IMR-90 (cell line): ENCODE measurements around the gene CAPN5. TPM values are rescaled to one million over a fixed set of nuclear protein-coding genes. Genes with fewer than 3 reads are reported as not detected.

Experiments
- ATAC-seq: fragments of 200-7000 bp; cut with Tn5 transposase; 2 replicates; pipeline ENCODE4 v1.9.1; 2020; ENCODE audit warnings: low read depth, mild to moderate bottlenecking, moderate library complexity
- BruUV-seq: library from RNA; stranded (reverse); fragments of 400-500 nt; replicated peaks from 2 replicates; lab custom pipeline; 2021; lab: Mats Ljungman, UMichigan
- CTCF ChIA-PET: fragments of 300-600 bp; formaldehyde crosslinking; extraction: SDS; loops from one replicate; lab custom pipeline; 2021; ENCODE audit warnings: antibody characterized with exemption; lab: Yijun Ruan, JAX
- POLR2A ChIA-PET: fragments of 300-600 bp; sonication (Branson Sonifier 250); formaldehyde crosslinking; loops from one replicate; lab custom pipeline; 2022; ENCODE audit warnings: antibody characterized with exemption; ENCODE audit not compliant: unreplicated experiment; lab: Charles Lee
- DNase-seq: peaks from one replicate; pipeline ENCODE4 v3.0.0; 2013
- H2AFZ ChIP-seq: replicated peaks from 2 replicates; pipeline ENCODE3; 2013; ENCODE audit warnings: low read length, mild to moderate bottlenecking; ENCODE audit not compliant: poor library complexity
- H2AK5ac ChIP-seq: 2 replicates; pipeline ENCODE4 v1.6.1; 2013; ENCODE audit warnings: low read depth, low read length, inconsistent platforms
- H2AK9ac ChIP-seq: replicated peaks from 2 replicates; pipeline ENCODE3; 2013; ENCODE audit warnings: mild to moderate bottlenecking, low read depth, low read length, moderate library complexity; ENCODE audit not compliant: poor library complexity
- H2BK120ac ChIP-seq: 2 replicates; pipeline ENCODE4 v1.6.1; 2013; ENCODE audit warnings: low read depth, low read length, inconsistent platforms
- H2BK15ac ChIP-seq: 3 replicates; pipeline ENCODE4 v1.6.1; 2013; ENCODE audit warnings: low read depth, low read length, inconsistent platforms
- H2BK20ac ChIP-seq: 2 replicates; pipeline ENCODE4 v1.6.1; 2013; ENCODE audit warnings: low read depth, mild to moderate bottlenecking, inconsistent platforms, low read length, moderate library complexity
- H2BK5ac ChIP-seq: 2 replicates; pipeline ENCODE4 v1.6.1; 2013; ENCODE audit warnings: mild to moderate bottlenecking, low read depth, low read length, inconsistent platforms; ENCODE audit not compliant: poor library complexity, severe bottlenecking
- H3K14ac ChIP-seq: replicated peaks from 2 replicates; pipeline ENCODE4 v1.6.1; 2013; ENCODE audit warnings: low read depth, low read length, inconsistent platforms
- H3K18ac ChIP-seq: 2 replicates; pipeline ENCODE4 v1.6.1; 2013; ENCODE audit warnings: low read depth, low read length, control low read depth
- H3K23ac ChIP-seq: 2 replicates; pipeline ENCODE4 v1.6.1; 2013; ENCODE audit warnings: low read depth, low read length, inconsistent platforms
- H3K27ac ChIP-seq: 2 replicates; pipeline ENCODE4 v1.5.1; 2013; ENCODE audit warnings: mild to moderate bottlenecking, control low read depth, low read length; ENCODE audit not compliant: insufficient read depth
- H3K27me3 ChIP-seq: 2 replicates; pipeline ENCODE4 v1.6.1; 2013; ENCODE audit warnings: low read length; ENCODE audit not compliant: control insufficient read depth, insufficient read depth
- H3K36me3 ChIP-seq: 2 replicates; pipeline ENCODE4 v1.6.1; 2013; ENCODE audit warnings: low read length, mixed read lengths; ENCODE audit not compliant: control insufficient read depth, insufficient read depth
- H3K4ac ChIP-seq: 2 replicates; pipeline ENCODE4 v1.6.1; 2013; ENCODE audit warnings: low read depth, low read length, inconsistent platforms
- H3K4me1 ChIP-seq: 2 replicates; pipeline ENCODE4 v1.6.1; 2013; ENCODE audit warnings: low read length, mixed read lengths; ENCODE audit not compliant: control insufficient read depth, insufficient read depth
- H3K4me2 ChIP-seq: 2 replicates; pipeline ENCODE4 v1.6.1; 2013; ENCODE audit warnings: low read depth, mild to moderate bottlenecking, control low read depth, low read length, moderate library complexity
- H3K4me3 ChIP-seq: 2 replicates; pipeline ENCODE4 v1.5.1; 2013; ENCODE audit warnings: low read depth, mild to moderate bottlenecking, control low read depth, low read length, moderate library complexity; ENCODE audit not compliant: insufficient read depth
- H3K56ac ChIP-seq: 2 replicates; pipeline ENCODE4 v1.6.1; 2013; ENCODE audit warnings: low read length, inconsistent platforms; ENCODE audit not compliant: insufficient read depth; ENCODE audit errors: extremely low read depth
- H3K79me1 ChIP-seq, 2 experiments: 2 replicates each; pipeline ENCODE4 v1.6.1; 2013; ENCODE audit warnings: low read length in 2 of 2, inconsistent platforms in 1 of 2, low read depth in 1 of 2
- H3K9ac ChIP-seq: 2 replicates; pipeline ENCODE4 v1.6.1; 2013; ENCODE audit warnings: low read depth, low read length, control low read depth
- H3K9me1 ChIP-seq: 2 replicates; pipeline ENCODE4 v1.6.1; 2013; ENCODE audit warnings: low read length, inconsistent platforms; ENCODE audit not compliant: insufficient read depth
- H3K9me3 ChIP-seq: 2 replicates; pipeline ENCODE4 v1.6.1; 2013; ENCODE audit warnings: low read length; ENCODE audit not compliant: control insufficient read depth, insufficient read depth
- H4K20me1 ChIP-seq: 2 replicates; pipeline ENCODE4 v1.6.1; 2013; ENCODE audit warnings: low read length, inconsistent platforms; ENCODE audit not compliant: insufficient read depth
- H4K5ac ChIP-seq: 2 replicates; pipeline ENCODE4 v1.6.1; 2013; ENCODE audit warnings: mild to moderate bottlenecking, low read depth, low read length, control low read depth
- H4K8ac ChIP-seq, 2 experiments: 2 replicates each; pipeline ENCODE4 v1.6.1; 2013; ENCODE audit warnings: low read depth in 2 of 2, low read length in 2 of 2, control low read depth in 1 of 2, inconsistent platforms in 1 of 2
- H4K91ac ChIP-seq: 2 replicates; pipeline ENCODE4 v1.6.1; 2013; ENCODE audit warnings: low read depth, low read length, inconsistent platforms; ENCODE audit not compliant: insufficient read depth
- BHLHE40 ChIP-seq: fragments of 150-350 bp; IDR thresholded peaks from 2 replicates; pipeline ENCODE4 v1.6.1; 2016; ENCODE audit warnings: mild to moderate bottlenecking, low read depth, low read length
- CEBPB ChIP-seq: IDR thresholded peaks from 2 replicates; pipeline ENCODE4 v1.6.1; 2012; ENCODE audit warnings: low read depth, low read length, improper control_type of control experiment
- CHD1 ChIP-seq: IDR thresholded peaks from 2 replicates; pipeline ENCODE4 v1.6.1; 2012; ENCODE audit warnings: low read depth, low read length, improper control_type of control experiment
- CTCF ChIP-seq: conservative IDR thresholded peaks from 2 replicates; pipeline ENCODE4 v1.5.1; 2012; ENCODE audit warnings: mild to moderate bottlenecking, low read depth, low read length, improper control_type of control experiment
- ELK1 ChIP-seq: fragments of 150-350 bp; IDR thresholded peaks from 2 replicates; pipeline ENCODE4 v1.6.1; 2016; ENCODE audit warnings: low read depth, mild to moderate bottlenecking, low read length, moderate library complexity, borderline replicate concordance
- FOS ChIP-seq: fragments of 150-350 bp; IDR thresholded peaks from 2 replicates; pipeline ENCODE4 v1.6.1; 2016; ENCODE audit warnings: low read depth, low read length
- MAFK ChIP-seq: IDR thresholded peaks from 2 replicates; pipeline ENCODE4 v1.6.1; 2012; ENCODE audit warnings: low read depth, low read length, improper control_type of control experiment
- MAZ ChIP-seq: IDR thresholded peaks from 2 replicates; pipeline ENCODE4 v1.6.1; 2012; ENCODE audit warnings: low read depth, mild to moderate bottlenecking, low read length, improper control_type of control experiment, moderate library complexity, borderline replicate concordance
- MXI1 ChIP-seq: IDR thresholded peaks from 2 replicates; pipeline ENCODE4 v1.6.1; 2012; ENCODE audit warnings: low read depth, mild to moderate bottlenecking, low read length, moderate library complexity, borderline replicate concordance
- NFE2L2 ChIP-seq: fragments of 150-350 bp; IDR thresholded peaks from 2 replicates; pipeline ENCODE4 v1.6.1; 2016; ENCODE audit warnings: low read depth, mild to moderate bottlenecking, low read length
- POLR2A ChIP-seq: IDR thresholded peaks from 2 replicates; pipeline ENCODE4 v1.6.1; 2012; ENCODE audit warnings: mild to moderate bottlenecking, low read depth, low read length
- RAD21 ChIP-seq: IDR thresholded peaks from 2 replicates; pipeline ENCODE4 v1.6.1; 2012; ENCODE audit warnings: low read length, improper control_type of control experiment
- RCOR1 ChIP-seq: IDR thresholded peaks from 2 replicates; pipeline ENCODE4 v1.6.1; 2012; ENCODE audit warnings: mild to moderate bottlenecking, low read length, improper control_type of control experiment; ENCODE audit not compliant: insufficient replicate concordance
- RFX5 ChIP-seq: IDR thresholded peaks from 2 replicates; pipeline ENCODE4 v1.8.0; 2012; ENCODE audit warnings: low read depth, mild to moderate bottlenecking, low read length, moderate library complexity
- SMC3 ChIP-seq: fragments of 150-350 bp; IDR thresholded peaks from 2 replicates; pipeline ENCODE4 v1.6.1; 2016; ENCODE audit warnings: low read depth, mild to moderate bottlenecking, antibody characterized with exemption, low read length, moderate library complexity
- USF2 ChIP-seq: fragments of 150-350 bp; IDR thresholded peaks from 2 replicates; pipeline ENCODE4 v1.6.1; 2017; ENCODE audit warnings: mild to moderate bottlenecking, antibody characterized with exemption, low read length, low read depth
- WGBS, 2 experiments: methylation state at CpG; one replicate each; pipeline versions ENCODE4 v1.1.5 to v1.1.7; 2013; ENCODE audit warnings: missing lambda C conversion rate in 2 of 2; ENCODE audit not compliant: insufficient read length in 1 of 2; ENCODE audit errors: extremely low coverage in 2 of 2; 5-methylcytosine and 5-hydroxymethylcytosine counted together
- dilution Hi-C: fragments of 300-500 bp; cut with HindIII; formaldehyde crosslinking; loops from one replicate; pipeline ENCODE4 v1.14.3; 2018; ENCODE audit warnings: low sequenced_read_pairs; ENCODE audit not compliant: unreplicated experiment
- in situ Hi-C: fragments of 300-500 bp; cut with MboI; formaldehyde crosslinking; loops from 3 replicates; pipeline ENCODE4 v1.14.3; 2019; ENCODE audit warnings: low sequenced_read_pairs, inconsistent platforms, mixed read lengths
- intact Hi-C: fragments of 100-400 bp; cut with micrococcal nuclease; formaldehyde crosslinking; loops from 2 replicates; pipeline ENCODE4 v1.10.0; 2022
- polyA plus RNA-seq, 3 experiments: library from polyadenylated mRNA; depleted of rRNA; stranded (reverse); fragments of >200 nt; gene quantifications; 2 replicates each; pipeline ENCODE4 v1.2.3, GENCODE V29; 2012; ENCODE audit warnings: low replicate concordance in 1 of 3
- total RNA-seq: library from RNA; depleted of rRNA; stranded (reverse); fragments of >200 nt; gene quantifications from 2 replicates; pipeline ENCODE4 v1.2.3, GENCODE V29; 2012

Gene CAPN5
- total and polyA plus RNA-seq, 2 of the 4 experiments (the other 2 are of a cell fraction) = 8.1 to 24.0 TPM

- H2AK5ac ChIP-seq = no peak overlapping the region
- dilution Hi-C loops = no loop called here
- DNase-seq (peak; percentile 27), ATAC-seq (no peak; the same call in 1 of the 2 replicates)
- H2AFZ ChIP-seq = peak overlapping the region; percentile 24
- no peak overlapping the region for H3K4ac ChIP-seq
- peaks cover 10% of the 10 kb centered on the region; the same call in 1 of the 2 replicates for H3K4me1 ChIP-seq
- H3K27me3 ChIP-seq = no peaks in the 10 kb centered on the region
- H3K79me1 ChIP-seq = no peaks in the 10 kb centered on the region
- H2BK20ac ChIP-seq = no peak overlapping the region
- H3K4me3 ChIP-seq = no peak overlapping the region
- no peaks in the 10 kb centered on the region for H3K9me1 ChIP-seq
- POLR2A ChIA-PET = no interaction called here
- intact Hi-C loops = no loop called here
- TF ChIP-seq RCOR1 (no peak), USF2 (no peak), RFX5 (no peak), CEBPB (no peak), MAFK (no peak), SMC3 (no peak), FOS (no peak), POLR2A (no peak), RAD21 (no peak), CHD1 (no peak), MAZ (no peak), MXI1 (no peak), CTCF (no peak), NFE2L2 (no peak), BHLHE40 (no peak), ELK1 (no peak)
- no peak overlapping the region for H2AK9ac ChIP-seq
- H4K8ac ChIP-seq = no peak overlapping the region
- 58% methylated on average over 2 of the region's 9 CpGs; no CpG with 5 or more reads in 1 of the 2 experiments for WGBS, 2 experiments
- H3K9me3 ChIP-seq = no peaks in the 10 kb centered on the region
- no peak overlapping the region for H2BK15ac ChIP-seq
- H4K91ac ChIP-seq = no peak overlapping the region
- no peak overlapping the region for H2BK5ac ChIP-seq
- CTCF ChIA-PET = no interaction called here
- no peaks in the 10 kb centered on the region for H3K36me3 ChIP-seq
- H3K18ac ChIP-seq = no peak overlapping the region
- H3K9ac ChIP-seq = no peak overlapping the region
- no peak overlapping the region for H3K27ac ChIP-seq
- H2BK120ac ChIP-seq = no peak overlapping the region
- no peak overlapping the region for H3K56ac ChIP-seq
- H3K23ac ChIP-seq = no peak overlapping the region
- H3K4me2 ChIP-seq = no peak overlapping the region
- in situ Hi-C loops = no loop called here
- no TSS peak for BruUV-seq
- no peak overlapping the region for H4K5ac ChIP-seq
- H3K14ac ChIP-seq = no peak overlapping the region
- H4K20me1 ChIP-seq = no peaks in the 10 kb centered on the region
Measured at GRCh38 chr11:77130763-77131513, 64.2 kb downstream of the CAPN5 start.
